Mammary epithelial cell (primary cell): ENCODE measurements around the gene SPATA32.

Source experiments
- EZH2 ChIP-seq: IDR thresholded peaks from 2 replicates; pipeline ENCODE4 v1.6.1; 2012; ENCODE audit warnings: low read length, inconsistent platforms, borderline replicate concordance
- TF ChIP-seq, protein P1 (sequence below), 2 donors: IDR thresholded peaks in 1 of 2; conservative IDR thresholded peaks in 1 of 2; 2 replicates each; pipeline ENCODE4 v1.5.1; 2011 to 2012; ENCODE audit warnings: inconsistent platforms in 2 of 2, low read length in 2 of 2, mild to moderate bottlenecking in 2 of 2, control low read depth in 1 of 2, low read depth in 1 of 2; ENCODE audit not compliant: insufficient read depth in 1 of 2; ENCODE audit errors: extremely low read depth in 1 of 2

DNA sequence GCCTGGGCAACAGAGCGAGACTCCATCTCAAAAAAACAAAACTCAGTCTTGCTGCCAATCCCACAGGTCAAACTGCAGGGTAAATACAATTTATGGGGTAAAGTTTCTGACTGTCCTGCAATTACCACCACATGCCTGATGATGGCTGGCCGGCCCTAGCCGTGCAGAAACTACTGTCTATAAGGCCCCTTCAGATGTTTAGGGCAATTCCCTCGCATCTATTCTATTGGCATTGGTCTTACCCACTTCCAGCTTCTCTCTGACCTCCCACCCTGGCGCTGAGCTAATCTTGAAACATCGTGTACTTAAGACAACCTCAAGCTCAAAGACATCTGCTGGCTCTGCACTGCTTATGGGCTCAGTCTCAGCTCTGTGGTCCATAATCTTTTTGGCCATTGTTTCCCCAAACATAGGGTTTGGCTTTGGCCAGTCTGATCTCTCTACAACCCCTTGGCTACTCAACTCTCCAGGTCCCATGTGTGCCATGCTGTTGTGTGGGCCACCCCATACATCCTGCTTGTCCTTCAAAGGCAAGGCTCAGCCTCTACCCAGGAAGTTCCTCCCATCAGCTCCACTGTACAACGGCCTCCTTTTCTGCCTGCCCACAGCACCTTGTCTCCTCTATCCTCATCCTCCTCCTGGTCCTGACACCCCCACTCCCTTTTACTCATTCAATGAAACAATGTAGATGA lies 38.3 kb upstream of the SPATA32 start:
- TF ChIP-seq, protein P1, sequence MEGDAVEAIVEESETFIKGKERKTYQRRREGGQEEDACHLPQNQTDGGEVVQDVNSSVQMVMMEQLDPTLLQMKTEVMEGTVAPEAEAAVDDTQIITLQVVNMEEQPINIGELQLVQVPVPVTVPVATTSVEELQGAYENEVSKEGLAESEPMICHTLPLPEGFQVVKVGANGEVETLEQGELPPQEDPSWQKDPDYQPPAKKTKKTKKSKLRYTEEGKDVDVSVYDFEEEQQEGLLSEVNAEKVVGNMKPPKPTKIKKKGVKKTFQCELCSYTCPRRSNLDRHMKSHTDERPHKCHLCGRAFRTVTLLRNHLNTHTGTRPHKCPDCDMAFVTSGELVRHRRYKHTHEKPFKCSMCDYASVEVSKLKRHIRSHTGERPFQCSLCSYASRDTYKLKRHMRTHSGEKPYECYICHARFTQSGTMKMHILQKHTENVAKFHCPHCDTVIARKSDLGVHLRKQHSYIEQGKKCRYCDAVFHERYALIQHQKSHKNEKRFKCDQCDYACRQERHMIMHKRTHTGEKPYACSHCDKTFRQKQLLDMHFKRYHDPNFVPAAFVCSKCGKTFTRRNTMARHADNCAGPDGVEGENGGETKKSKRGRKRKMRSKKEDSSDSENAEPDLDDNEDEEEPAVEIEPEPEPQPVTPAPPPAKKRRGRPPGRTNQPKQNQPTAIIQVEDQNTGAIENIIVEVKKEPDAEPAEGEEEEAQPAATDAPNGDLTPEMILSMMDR (conservative IDR thresholded peaks at IDR 0.05 in 1 of 2, IDR thresholded peaks at IDR 0.05 in 1 of 2; ENCODE audit: extremely low read depth in 1 of 2, insufficient read depth in 1 of 2, low read depth in 1 of 2, low read length in 2 of 2): no peak
- no peak for TF ChIP-seq EZH2
